Activated CD8-positive, alpha-beta memory T cell treated with anti-CD3 and anti-CD28 coated beads, Interleukin-2, amount 50 U/mL, for 48 hours (primary cell): Measurements from ENCODE around the gene COL27A1.

Source experiments
- DNase-seq: peaks from one replicate; pipeline ENCODE4 v3.0.0-alpha.2; 2020

Gene COL27A1

GRCh38 chr9:114149765-114150340 is 5.5 kb upstream of the COL27A1 start:
- no peak for DNase-seq

- DNase-seq: no peak
These were observed 4.7 kb upstream of the COL27A1 start for GRCh38 chr9:114150608-114151007.

DNA sequence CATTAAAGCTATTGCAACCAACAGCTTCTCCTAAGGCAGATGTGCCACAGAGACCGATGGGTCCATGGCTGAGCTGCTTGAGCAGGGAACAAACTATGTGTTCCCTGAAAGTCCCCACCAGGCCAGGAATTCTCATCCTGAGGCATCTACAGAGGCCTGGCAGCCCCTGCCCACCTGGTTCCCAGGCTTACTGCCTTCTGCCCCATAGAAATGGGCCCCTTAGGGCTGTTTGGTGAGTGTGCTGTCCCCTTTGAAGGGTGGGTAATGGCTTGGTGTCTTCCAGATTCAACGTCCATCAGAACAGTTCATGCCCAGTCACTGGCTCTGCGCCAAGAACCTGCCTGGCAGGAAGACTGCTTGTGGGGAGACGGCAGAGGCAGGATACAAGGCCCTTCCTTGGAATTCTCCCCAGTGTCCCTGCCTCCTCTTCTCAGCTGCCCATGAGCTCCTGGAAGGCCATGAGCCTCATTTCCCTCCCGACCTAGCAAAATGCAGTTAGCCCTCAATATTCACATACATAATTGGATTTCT is 3.8 kb upstream of the COL27A1 start:
- DNase-seq: no peak

DNA sequence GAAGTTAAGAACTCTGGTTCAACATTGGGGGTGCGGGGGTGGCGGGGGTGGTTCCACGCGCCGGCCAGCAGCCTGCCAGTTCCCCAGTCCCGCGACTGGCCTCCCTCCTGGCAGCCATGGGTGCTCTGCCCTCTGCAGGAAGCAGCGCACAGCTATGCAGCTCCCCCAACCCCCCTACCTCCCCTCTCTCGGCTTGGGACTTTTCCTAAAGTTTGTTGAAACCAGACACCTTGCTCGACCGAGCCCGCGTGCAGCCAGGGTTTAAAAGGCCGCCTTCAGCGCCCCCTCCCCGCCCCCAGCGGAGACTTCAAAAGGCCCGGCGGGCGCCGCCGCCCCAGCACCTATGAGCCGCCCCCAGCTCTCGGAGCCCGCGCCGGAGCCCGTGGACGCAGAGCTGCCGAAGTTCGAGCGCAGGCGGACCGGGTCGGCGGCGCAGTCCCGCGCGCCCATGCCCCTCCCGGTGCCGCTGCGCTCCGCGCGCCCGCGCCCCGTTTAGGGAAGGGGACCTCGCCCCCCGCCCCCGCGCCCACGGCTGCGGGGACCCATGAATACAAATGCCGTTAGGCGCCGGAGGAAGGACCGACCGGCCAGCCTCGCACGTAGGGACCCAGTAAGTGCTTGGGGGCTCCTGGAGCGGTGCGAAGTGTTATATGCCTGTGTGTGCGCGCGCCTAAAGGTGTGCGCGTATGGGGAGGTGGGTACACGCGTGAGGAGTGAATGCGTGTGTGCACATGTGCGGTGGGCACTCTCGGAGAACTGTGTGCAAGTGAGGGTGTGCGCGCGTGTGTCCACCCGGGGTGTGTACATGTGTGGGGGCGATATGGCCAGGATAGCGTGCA is 1.4 kb upstream of the COL27A1 start:
- DNase-seq: no peak

GRCh38 chr9:114154600-114155102 is 686 bp upstream of the COL27A1 start:
- DNase-seq: no peak

GRCh38 chr9:114155995-114156656 is 789 bp downstream of the COL27A1 start:
- peak; percentile 67 for DNase-seq

- peak; percentile 56 for DNase-seq
These were observed 1.5 kb downstream of the COL27A1 start for GRCh38 chr9:114156657-114157421.

- DNase-seq: no peak
These were observed 2.3 kb downstream of the COL27A1 start for GRCh38 chr9:114157516-114158176.

GRCh38 chr9:114158482-114159130 is 3.3 kb downstream of the COL27A1 start:
- DNase-seq: no peak

DNA sequence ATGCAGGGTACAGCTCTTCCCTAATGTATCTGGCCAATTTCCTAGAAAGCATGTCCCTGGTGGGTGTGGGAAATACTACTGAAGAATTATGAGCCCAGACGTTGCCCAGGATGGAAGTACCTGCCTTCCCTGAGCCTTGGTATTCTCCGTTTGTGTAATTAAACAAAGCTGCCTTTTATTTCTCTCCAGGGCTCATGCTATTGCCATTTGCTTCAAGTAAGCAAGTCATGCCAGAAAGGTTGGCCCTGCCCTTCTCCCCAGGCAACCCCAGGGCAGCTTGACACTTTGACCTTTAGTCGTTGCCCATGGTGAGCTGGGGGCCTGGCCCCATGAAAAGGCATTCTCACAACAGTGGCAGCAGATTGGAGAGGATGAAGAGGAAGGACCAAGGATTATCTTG is 4.4 kb downstream of the COL27A1 start:
- DNase-seq: no peak

DNA sequence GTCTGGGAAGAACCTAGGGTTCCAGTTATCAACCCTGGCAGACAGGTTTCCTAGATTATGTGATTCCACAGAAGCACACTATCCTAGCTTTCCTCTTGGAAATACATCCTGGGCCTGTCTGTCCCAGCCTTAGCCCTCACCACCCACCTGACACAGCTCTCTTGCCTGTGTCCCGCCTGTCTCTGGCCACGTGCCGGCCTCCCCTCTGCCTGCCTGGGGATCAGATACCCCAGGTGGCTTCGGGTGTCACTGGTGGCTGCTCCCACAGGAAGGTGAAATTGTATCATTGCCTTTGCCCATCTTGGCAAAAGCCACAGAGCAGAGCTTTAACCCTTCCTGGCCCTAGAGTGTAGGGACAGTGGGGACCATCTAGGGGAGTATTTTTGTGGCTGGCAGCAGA is 6.2 kb downstream of the COL27A1 start:
- DNase-seq: no peak

DNA sequence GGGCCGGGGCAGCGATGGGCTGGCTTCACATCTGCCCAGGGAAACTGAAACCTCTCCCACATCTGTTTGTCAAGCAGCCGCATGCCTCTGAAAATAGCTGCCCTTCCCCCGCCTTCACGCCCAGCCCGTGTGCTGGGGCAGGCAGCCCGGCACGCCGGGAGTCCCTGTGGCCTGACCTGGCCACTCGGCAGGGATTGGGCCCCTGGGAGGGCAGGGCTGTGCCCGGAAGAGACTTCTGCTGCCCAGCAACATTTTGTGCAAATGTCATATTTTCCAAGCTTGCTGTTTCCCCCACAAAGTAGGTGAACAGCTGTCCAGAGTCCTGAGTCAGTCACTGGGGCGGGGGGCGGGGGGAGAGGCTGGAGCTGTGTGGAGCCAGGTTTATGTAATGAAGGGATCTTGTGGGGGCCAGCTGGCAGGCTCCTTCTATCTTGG is 8.2 kb downstream of the COL27A1 start:
- DNase-seq: no peak

DNA sequence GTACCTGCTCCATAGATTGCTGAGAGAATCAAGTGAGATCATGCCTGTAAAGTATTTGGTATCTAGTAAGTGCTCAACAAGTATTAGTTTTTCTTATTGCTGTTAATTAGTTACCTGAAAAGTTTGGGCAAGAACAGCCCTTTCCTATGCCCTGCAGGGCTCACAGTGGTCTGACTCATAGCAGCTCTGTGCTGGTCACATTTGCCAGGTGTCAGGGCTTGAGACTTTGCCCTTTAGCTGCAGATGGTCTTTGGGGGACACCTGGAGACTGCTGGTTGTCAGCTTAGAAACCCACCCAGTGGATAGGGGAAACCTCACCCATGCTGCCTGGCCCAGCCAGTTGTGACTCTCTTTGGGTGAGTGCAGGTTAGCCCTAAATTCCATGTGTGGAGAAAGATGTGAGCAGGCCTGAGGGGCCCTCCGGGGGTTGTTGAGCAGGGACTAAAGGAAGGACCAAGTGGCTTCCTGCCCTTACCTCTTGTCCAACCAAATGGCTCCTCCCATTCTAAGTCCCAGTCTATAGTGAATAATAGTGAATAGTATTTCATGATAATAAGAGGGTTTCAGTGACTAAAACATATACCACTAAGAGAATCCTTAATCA is 9.0 kb downstream of the COL27A1 start:
- no peak for DNase-seq

DNA sequence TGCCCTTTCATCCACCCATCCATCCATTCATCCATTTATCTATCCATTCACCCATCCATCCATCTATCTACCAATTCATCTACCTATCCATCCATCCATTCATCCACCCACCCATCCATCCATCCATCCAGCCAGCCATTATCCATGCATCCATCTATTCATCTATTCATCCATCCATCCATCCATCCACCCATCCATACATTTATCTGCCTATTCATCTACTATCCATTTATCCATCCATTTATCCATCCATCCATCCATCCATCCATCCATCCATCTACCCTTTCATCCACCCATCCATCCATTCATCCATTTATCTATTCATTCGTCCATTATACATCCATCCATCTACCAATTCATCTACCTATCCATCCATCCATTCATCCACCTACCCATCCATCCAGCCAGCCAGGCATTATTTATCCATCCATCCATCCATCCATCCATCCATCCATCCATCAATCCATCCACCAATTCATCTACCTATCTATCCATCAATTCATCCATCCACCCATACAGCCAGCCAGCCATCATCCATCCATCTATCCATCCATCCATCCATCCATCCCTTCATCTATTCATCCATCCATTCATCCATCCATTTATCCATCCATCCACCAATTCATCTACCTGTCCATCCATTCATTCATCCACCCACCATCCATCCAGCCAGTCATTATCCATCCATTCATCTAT is 10.2 kb downstream of the COL27A1 start:
- DNase-seq: no peak

DNA sequence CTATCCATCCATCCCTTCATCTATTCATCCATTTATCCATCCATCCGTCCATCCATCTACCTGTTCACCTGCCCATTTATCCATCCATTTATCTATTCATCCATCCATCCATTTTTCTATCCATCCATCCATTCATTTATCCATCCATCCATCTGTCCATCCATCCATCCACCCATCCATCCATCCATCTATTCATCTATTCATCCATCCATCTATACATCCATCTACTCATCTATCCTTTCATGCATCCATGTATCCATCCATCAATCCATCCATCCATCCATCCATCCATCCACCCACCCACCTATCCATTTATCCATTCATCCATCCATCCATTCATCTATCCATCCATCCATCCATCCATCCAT is 10.8 kb downstream of the COL27A1 start:
- no peak for DNase-seq

DNA sequence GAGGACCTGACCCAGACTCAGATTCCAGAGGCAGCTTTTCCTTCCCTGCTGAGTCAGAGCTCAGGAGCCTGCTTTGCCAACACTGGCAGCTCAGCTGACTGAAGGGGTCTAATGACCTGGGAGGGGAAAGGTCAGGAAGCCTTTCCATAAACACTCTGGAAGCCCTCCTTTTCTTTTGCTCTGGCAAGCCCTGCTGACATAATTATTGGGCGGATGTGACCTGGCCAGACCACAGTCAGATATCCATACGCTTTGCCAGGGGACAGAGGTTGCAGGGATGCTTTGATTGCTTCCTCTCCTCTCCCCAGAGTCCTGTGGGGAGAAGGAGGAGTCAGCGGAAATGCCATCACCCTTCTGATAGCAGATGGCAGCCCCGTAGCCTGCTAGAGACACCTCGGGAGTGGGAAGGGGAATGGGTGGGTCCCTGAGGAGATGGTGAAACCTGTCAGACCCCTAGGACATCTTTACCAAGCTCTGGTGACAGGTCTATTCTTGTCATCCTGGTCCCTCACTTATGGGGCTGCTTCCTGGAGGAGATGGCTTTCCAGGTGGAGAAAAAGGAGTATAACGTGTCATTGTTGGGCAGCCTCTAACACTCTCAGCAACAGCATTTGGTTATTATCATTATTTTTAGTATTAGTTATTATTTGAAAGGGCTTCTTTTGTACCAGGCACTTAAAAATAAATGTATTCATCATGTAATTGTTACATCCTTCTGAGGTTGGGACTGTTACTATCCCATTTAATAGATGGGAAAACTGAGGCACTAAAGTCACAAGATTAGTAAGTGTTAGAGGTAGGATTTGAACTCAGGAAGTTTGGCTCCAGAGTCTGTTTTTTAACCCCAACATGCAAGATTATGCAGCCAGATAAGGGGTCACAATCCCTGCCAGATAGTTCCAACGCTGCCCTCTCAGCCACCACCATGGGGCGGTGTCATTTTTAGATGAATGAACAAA is 11.6 kb downstream of the COL27A1 start:
- DNase-seq: no peak

DNA sequence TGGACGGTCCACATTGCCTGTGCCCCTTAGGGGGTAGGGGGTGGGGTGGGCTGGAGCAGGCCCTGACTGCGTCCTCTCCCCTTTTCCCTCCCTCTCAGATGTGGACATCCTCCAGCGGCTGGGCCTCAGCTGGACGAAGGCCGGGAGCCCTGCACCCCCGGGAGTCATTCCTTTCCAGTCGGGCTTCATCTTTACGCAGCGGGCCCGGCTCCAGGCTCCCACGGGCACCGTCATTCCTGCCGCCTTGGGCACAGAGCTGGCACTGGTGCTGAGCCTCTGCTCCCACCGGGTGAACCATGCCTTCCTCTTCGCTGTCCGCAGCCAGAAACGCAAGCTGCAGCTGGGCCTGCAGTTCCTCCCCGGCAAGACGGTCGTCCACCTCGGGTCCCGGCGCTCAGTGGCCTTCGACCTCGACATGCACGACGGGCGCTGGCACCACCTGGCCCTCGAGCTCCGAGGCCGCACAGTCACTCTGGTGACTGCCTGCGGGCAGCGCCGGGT is 12.3 kb downstream of the COL27A1 start:
- no peak for DNase-seq

GRCh38 chr9:114168281-114169028 is 13.1 kb downstream of the COL27A1 start:
- no peak for DNase-seq
